ENCODE data around the gene ABCC1. TPM values are rescaled to one million over a fixed set of nuclear protein-coding genes. Genes with fewer than 3 reads are reported as not detected.

ABCC1 gene
- total and polyA plus RNA-seq, 2 of the 4 experiments (the other 2 are of a cell fraction), result 39.4 to 66.0 TPM

DNA sequence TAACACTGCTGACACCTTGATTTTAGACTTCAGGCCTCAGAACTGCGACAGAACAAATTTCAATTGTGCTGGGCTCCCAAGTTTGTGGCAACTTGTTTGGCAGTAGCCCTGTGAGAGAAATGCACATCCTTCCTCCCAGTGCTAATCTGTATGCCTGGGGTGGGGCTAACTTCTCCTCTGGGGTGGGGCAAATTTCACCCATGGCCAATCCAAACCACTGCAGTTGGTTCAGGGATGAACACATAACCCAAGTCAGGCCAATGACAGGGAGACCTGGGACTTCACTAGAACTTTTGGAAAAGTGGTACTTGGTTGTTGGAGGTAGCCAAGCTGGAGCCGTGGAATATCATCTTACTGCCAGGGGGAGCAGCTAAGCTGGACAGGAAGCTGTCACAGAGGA, 217.5 kb downstream of the ABCC1 start:
- no peaks in the 10 kb centered on the region; the same call in 1 of the 2 replicates for H3K27me3 ChIP-seq (ENCODE audit: control insufficient read depth, insufficient read depth, low read length)
- dilution Hi-C loops (cut with HindIII; ENCODE audit: low sequenced_read_pairs, unreplicated experiment), result no loop called here
- no peak overlapping the region for H3K23ac ChIP-seq (ENCODE audit: low read depth, low read length)
- WGBS, 2 experiments (ENCODE audit: extremely low coverage in 2 of 2, insufficient read length in 1 of 2), result no CpG with 5 or more reads among the region's 2 CpGs
- no peak overlapping the region for H3K9ac ChIP-seq (ENCODE audit: low read depth, low read length)
- no peak overlapping the region for H3K18ac ChIP-seq (ENCODE audit: low read depth, low read length)
- no peak overlapping the region for H2AK5ac ChIP-seq (ENCODE audit: low read depth, low read length)
- no TSS peak for BruUV-seq (replicated peaks)
- TF ChIP-seq, protein P1, sequence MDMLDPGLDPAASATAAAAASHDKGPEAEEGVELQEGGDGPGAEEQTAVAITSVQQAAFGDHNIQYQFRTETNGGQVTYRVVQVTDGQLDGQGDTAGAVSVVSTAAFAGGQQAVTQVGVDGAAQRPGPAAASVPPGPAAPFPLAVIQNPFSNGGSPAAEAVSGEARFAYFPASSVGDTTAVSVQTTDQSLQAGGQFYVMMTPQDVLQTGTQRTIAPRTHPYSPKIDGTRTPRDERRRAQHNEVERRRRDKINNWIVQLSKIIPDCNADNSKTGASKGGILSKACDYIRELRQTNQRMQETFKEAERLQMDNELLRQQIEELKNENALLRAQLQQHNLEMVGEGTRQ (IDR thresholded peaks at IDR 0.05; ENCODE audit: low read depth, low read length), result no peak
- TF ChIP-seq MXI1 (IDR thresholded peaks at IDR 0.05; ENCODE audit: borderline replicate concordance, low read depth, low read length), result no peak
- TF ChIP-seq, protein P2, sequence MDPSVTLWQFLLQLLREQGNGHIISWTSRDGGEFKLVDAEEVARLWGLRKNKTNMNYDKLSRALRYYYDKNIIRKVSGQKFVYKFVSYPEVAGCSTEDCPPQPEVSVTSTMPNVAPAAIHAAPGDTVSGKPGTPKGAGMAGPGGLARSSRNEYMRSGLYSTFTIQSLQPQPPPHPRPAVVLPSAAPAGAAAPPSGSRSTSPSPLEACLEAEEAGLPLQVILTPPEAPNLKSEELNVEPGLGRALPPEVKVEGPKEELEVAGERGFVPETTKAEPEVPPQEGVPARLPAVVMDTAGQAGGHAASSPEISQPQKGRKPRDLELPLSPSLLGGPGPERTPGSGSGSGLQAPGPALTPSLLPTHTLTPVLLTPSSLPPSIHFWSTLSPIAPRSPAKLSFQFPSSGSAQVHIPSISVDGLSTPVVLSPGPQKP (IDR thresholded peaks at IDR 0.05; ENCODE audit: borderline replicate concordance, low read depth, low read length), result no peak
- TF ChIP-seq NFE2L2 (IDR thresholded peaks at IDR 0.05; ENCODE audit: low read depth, low read length), result no peak
- TF ChIP-seq RAD21 (IDR thresholded peaks at IDR 0.05; ENCODE audit: low read length), result no peak
- TF ChIP-seq CHD1 (IDR thresholded peaks at IDR 0.05; ENCODE audit: low read depth, low read length), result no peak
- no peak for TF ChIP-seq MAZ (IDR thresholded peaks at IDR 0.05; ENCODE audit: borderline replicate concordance, low read depth, low read length)
- no peak for TF ChIP-seq CEBPB (IDR thresholded peaks at IDR 0.05; ENCODE audit: low read depth, low read length)
- no peak overlapping the region for H2BK20ac ChIP-seq (ENCODE audit: low read depth, low read length)
- no peak overlapping the region for H2BK120ac ChIP-seq (ENCODE audit: low read depth, low read length)
- CTCF ChIA-PET, result no interaction called here
- H3K9me3 ChIP-seq (ENCODE audit: control insufficient read depth, insufficient read depth, low read length), result no peaks in the 10 kb centered on the region
- no peak overlapping the region for H4K5ac ChIP-seq (ENCODE audit: low read depth, low read length)
- H4K20me1 ChIP-seq (ENCODE audit: insufficient read depth, low read length), result no peaks in the 10 kb centered on the region
- no peak overlapping the region for H3K14ac ChIP-seq (replicated peaks; ENCODE audit: low read depth, low read length)
- H4K91ac ChIP-seq (ENCODE audit: insufficient read depth, low read depth, low read length), result no peak overlapping the region
- H3K4me2 ChIP-seq (ENCODE audit: low read depth, low read length), result no peak overlapping the region
- peaks cover 2% of the 10 kb centered on the region; the same call in 1 of the 2 replicates for H3K9me1 ChIP-seq (ENCODE audit: insufficient read depth, low read length)
- no peak overlapping the region for H2AK9ac ChIP-seq (replicated peaks; ENCODE audit: low read depth, low read length, poor library complexity)
- ATAC-seq (ENCODE audit: low read depth) (peak; percentile 62), DNase-seq (no peak)
- no peak overlapping the region for H2BK5ac ChIP-seq (ENCODE audit: low read depth, low read length, poor library complexity, severe bottlenecking)
- H3K36me3 ChIP-seq (ENCODE audit: control insufficient read depth, insufficient read depth, low read length), result no peaks in the 10 kb centered on the region; the same call in 1 of the 2 replicates
- H3K4me1 ChIP-seq (ENCODE audit: control insufficient read depth, insufficient read depth, low read length), result no peaks in the 10 kb centered on the region
- no peak overlapping the region for H2BK15ac ChIP-seq (ENCODE audit: low read depth, low read length)
- no peak overlapping the region for H4K8ac ChIP-seq (ENCODE audit: low read depth in 2 of 2, low read length in 2 of 2)
- H3K27ac ChIP-seq (ENCODE audit: insufficient read depth, low read length), result no peak overlapping the region
- no peaks in the 10 kb centered on the region for H3K79me1 ChIP-seq (ENCODE audit: low read depth in 1 of 2, low read length in 2 of 2)
- POLR2A ChIA-PET (ENCODE audit: unreplicated experiment), result no interaction called here
- no peak overlapping the region for H3K56ac ChIP-seq (ENCODE audit: extremely low read depth, insufficient read depth, low read length)
- no peak overlapping the region for H2AFZ ChIP-seq (replicated peaks; ENCODE audit: low read length, poor library complexity)
- intact Hi-C loops (cut with micrococcal nuclease), result no loop called here
- no peak overlapping the region for H3K4ac ChIP-seq (ENCODE audit: low read depth, low read length)
- in situ Hi-C loops (cut with MboI; ENCODE audit: low sequenced_read_pairs), result no loop called here
- H3K4me3 ChIP-seq (ENCODE audit: insufficient read depth, low read depth, low read length), result no peak overlapping the region

Data from IMR-90 (cell line).